ENCODE data around the gene TGIF1.
A peak's percentile ranks its signal among the peaks of the same experiment; 100 is the strongest.

Gene TGIF1

GRCh38 chr18:3486512-3486911 lies 36.5 kb downstream of the TGIF1 start:
- no peak for DNase-seq

GRCh38 chr18:3489462-3489861 lies 39.5 kb downstream of the TGIF1 start:
- no peak for DNase-seq

- no peak for DNase-seq
Measured at GRCh38 chr18:3491981-3492555, 42.1 kb downstream of the TGIF1 start.

- DNase-seq = no peak
Measured at GRCh38 chr18:3492721-3493120, 42.7 kb downstream of the TGIF1 start.

DNA sequence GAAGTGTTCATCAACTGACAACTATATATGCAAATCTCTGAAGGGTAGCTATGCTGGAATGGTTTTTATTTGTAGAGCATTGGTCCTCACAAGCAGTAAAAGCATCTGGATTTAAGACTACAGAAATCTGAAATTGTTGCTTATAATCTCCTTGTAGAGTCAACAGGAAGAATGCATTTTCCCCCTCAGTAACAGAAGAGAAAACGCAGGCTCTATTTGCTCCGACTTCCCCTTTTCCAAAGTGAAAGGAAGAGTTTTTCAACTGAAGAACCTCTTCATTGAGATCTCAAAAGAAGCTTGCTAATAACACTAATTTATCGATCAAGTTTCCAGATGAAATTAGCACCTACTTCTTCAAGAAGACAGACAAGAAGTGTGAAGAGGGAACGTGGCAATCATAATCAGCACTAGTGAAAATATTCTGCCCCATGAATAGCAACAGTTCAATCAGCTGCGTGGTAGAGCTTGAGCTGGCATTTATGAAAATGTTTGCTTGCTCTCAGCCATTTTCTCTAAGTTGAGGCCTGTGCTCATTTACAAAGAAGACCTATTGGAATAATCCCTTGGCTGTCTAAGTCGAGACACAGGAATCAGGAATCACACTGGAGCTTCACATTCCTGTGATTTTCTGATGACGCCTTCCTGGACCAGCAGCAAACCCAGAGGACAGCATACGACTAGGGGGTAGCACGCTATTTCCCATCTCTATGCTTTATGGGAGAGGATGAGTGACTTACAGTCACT lies 43.7 kb downstream of the TGIF1 start:
- DNase-seq = no peak

DNA sequence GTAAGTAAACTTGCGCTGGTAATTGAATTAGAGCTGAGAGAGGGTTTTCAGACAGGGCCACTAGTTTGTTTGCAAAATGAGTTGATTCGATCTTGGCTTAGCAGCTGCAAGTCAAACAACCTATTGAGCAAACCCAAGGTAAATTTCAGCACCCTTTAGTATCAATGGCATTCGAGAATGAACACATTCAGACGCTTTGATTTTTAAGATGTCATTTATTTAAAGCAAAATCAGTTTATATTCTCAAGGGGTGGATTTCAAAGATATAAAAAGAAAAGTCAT lies 44.2 kb downstream of the TGIF1 start:
- DNase-seq = no peak

DNA sequence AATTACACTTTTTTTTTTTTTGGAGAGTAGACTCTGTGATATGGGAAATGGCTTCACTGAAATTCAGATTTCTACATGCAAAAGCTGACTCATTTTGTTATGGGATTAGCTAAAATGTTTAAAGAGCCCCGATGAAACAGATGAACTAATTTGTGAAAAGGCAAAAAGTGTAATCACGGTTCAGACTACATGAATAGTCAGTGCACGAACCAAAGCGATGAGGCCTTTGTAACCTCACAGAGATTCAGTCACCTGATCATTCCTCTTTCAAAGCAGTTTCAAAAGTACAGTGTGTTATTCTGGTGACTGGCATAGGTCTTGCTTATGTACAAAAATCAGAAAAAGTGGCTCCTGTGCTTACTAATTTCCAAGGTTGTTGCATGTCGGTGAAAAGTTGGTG lies 44.6 kb downstream of the TGIF1 start:
- DNase-seq = no peak

DNA sequence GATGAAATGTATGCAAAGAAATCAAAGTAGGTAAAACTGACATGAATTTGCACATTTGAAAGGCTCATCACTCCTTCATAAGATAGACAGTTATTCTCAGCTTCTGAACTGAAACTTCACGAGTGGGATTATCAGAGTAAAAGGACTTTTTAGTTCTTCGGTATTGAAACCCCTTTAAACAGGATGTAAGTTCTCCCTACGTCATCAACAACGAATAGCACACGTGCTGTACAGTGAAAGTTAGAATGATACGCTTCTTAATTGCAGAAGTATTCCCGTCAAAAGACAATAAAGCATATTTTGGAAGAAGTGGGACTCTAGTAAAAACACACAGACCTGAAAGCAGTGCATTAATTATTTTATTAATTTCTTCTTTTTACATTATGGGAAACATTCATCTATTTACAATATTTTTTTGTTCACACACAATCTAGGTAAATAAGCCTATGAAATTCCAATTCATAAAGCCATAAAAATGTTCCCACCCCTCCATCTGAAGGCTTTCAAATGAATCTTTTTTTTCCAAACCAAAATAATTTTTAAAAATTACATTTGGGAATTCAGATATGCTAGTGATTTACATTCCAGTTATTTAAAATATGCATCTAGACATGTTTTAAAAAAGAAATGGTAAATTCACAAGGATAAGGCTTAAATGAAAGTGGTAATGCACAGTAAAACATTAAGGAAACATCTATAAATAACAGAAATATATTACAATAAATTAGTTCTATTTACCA lies 45.9 kb downstream of the TGIF1 start:
- no peak for DNase-seq

DNA sequence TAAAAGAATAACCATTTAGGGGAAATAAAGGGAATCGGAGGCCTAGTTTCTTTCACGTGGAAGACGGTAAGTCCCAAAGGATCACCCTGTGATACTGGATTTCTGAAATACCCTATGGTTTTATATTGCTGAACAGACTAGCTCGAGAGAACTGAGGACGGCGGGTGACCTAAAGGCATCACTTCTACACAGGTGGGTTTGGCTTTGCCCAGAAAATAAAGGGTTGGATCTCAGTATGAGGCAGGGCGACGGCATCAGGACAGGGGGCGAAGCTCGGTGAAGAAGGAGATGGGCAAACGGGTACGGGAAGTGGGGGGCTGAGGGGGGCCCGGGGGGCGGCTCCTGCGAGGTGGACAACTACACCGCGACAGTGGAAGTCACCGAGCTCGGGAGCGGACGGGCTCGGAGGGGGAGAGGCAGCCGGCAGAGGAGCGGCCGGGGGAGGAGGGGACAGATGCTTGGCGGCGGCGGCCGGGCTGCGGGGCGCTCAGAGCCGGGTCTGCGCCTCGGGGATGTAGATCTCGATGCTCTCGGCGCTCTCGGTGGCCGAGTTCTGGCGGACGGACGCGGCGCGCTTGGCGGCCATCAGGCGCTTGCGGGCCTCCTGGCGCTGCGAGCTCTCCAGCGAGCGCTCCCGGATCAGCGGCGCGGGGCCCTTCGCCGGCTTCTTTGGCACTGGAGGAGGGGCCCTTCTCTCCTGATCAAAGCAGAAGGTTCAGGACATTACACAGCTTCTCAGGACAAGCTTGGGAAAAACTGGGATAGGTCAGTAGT lies 48.9 kb downstream of the TGIF1 start:
- DNase-seq = peak in 1 of 2 experiments; percentile 15

- DNase-seq = no peak
Measured at GRCh38 chr18:3499501-3499900, 49.5 kb downstream of the TGIF1 start.

- DNase-seq = no peak
Measured at GRCh38 chr18:3500016-3500415, 50.0 kb downstream of the TGIF1 start.

- no peak for DNase-seq
Measured at GRCh38 chr18:3502650-3503049, 52.7 kb downstream of the TGIF1 start.

- no peak for DNase-seq
Measured at GRCh38 chr18:3504637-3505036, 54.7 kb downstream of the TGIF1 start.

- DNase-seq = no peak
Measured at GRCh38 chr18:3508576-3509549, 58.9 kb downstream of the TGIF1 start.

All from NCI-H524 (cell line).